NCI-H1436 treated with DMSO at 0.1 percent for 48 hours (cell line): ENCODE measurements around the gene TBL1Y.
"Not testable (repeated sequence)": the region's sequence is repeated elsewhere in the genome, so short reads cannot be mapped to it uniquely, and the experiment has no call there.

Source experiments
- DNase-seq: peaks from one replicate; lab custom pipeline; 2025; lab: John Stamatoyannopoulos, UW

The TBL1Y gene

DNA sequence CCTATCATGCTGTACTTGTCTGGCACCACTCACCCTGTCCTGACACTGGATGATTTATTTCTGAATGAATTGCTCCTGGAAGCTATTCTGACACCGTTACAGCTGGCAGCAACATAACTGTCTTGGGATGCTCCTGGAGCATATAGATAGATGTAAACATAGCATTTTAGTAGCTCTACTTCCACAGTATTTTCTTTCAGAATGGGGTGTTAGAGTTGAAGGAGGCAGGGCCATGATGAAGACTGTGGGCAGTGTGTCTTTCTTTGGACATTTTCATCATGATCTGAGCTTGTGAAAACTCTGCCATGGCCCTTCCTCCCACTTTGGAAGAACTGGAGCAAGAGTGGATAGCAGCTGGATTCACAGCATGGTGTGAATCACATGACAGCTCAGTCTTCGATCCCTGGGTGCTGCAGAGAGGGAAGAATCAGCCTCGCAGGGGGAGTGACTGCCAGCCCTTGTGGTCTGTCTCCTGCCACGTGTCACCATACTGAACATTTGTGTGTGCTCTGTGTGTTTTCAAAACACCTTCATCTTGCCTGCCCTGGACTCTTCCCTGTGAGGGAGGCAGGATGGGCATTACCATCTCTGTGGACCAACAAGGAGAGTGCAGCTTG is 61.9 kb downstream of the TBL1Y start:
- DNase-seq: no peak

DNA sequence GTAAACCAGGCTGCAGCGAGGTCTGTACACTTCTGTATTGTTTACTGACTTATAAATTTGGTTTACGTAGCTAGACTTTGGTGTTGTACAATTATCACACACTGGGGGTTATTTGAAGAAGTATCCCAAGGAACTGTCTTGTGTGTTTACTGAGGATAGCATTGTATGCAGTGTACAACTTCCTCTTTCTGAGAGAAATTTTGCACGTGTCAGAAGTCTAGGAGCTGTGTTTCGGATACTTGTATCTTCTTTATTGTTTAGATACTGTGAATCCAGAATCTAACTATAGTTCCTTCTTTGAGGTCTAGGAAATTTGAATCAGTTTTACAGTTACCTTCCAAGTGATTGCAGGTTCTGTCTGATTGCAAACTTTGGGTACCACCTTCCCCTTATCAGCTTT is 64.5 kb downstream of the TBL1Y start:
- DNase-seq: no peak

DNA sequence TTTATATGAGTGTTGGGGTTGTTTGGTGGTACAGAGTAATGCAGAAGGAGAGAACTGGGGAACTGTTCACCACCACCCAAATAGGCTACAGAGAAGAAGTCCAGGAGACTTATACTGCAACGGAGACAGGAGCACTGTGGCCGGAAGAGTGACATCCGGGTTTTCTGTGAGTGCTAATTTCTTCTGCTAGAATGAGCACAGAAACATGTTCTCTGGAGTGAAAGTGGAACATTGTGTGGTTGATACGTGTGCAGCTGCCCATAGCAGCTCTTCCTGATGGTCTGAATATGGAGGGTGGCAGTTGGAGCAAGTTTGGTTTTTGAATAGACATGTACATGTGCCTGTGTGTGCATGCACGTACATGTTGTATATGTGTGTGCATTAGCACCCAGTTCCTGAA is 67.3 kb downstream of the TBL1Y start:
- no peak for DNase-seq

- no peak for DNase-seq
These were observed 72.7 kb downstream of the TBL1Y start for GRCh38 chrY:6983221-6983620.

DNA sequence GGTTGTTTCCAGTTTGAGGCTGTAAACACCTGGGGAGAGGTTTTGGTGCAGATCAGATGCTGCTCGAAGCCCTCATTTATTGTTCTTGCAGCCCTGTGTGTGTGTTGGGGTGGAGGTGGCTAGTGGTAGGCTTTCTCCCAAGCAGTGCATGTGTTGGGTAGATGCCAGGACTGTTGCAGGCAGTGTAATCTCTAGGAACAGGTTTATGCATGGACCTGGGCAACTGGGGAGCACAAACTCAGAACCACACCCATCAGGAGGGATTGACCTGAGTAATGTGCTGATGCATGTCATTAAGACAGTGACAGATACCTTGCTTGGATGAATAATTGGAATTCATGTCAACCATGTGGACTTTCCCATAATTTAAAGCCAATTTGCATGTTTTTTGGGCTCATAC is 77.3 kb downstream of the TBL1Y start:
- DNase-seq: no peak

DNA sequence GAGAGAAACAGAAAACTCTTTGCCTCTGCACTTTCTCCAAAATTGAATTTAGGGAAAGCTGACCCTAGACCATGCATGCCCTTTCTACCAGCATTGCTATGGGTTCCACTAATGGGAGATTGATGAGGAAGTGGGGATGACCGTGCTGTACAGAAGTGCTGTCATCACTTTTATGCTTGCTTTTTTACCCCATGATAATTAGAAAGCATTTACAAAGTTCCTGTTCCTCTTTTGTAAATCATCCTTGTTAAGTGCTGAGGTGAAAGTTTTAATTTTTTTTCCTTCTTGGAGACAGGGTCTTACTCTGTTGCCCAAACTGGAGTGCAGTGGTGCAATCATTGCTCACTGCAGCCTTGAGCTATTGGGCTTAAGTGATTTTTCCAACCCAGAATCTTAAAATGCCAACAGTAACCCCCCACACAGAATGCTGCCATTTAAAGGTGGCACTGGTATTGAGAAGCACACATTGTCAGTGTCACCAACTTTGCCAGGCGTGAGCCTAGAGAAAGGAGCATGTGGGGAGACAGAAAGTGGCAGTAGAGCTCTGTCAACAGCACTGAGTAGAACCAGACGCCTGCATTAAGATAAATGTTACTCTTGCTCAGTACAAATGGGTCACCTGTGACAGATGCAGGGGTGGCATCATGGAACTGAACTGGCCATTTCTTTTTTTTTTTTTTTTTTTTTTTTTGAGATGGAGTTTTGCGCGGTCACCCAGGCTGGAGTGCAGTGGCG is 79.6 kb downstream of the TBL1Y start:
- no peak for DNase-seq

DNA sequence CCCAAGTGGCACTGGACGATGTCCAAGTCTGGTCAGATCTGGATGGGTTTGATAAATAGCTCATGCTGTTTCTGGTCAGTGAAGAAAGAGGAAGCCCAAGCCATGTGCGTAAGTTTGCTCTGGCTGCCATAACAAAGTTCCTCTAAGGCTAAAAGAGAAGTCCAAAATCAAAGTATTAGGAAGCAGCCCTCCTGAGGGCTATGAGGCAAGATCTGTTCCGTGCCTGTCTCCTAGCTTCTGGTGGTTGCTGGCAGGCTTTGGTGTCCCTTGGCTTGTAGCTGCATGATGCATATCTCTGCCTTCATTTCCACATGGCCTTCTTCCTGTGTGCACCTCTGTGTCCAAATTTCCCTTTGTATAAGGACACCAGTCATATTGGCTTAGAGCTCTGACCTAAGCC is 81.5 kb downstream of the TBL1Y start:
- no peak for DNase-seq

DNA sequence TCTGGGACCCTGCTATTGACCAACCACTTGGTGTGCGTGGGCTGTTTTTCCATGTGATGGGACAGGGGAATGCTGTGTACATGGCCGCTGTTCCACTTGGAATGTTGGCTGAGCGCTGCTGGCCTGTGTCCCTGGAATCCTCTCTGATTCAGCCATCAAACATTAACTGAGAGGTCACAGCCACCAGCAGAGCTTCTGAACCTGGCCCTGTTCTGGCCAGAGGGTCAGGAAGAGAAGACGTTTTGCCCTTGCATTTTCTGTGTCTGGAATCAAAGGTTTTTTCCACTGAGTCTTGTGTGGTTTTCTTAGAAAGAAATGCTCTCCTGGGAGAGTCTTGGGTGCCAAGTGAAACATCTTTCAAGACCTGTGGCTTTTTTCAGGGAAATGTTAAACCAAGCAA is 85.5 kb downstream of the TBL1Y start:
- no peak for DNase-seq

GRCh38 chrY:6997503-6998066 is 87.1 kb downstream of the TBL1Y start:
- no peak for DNase-seq

DNA sequence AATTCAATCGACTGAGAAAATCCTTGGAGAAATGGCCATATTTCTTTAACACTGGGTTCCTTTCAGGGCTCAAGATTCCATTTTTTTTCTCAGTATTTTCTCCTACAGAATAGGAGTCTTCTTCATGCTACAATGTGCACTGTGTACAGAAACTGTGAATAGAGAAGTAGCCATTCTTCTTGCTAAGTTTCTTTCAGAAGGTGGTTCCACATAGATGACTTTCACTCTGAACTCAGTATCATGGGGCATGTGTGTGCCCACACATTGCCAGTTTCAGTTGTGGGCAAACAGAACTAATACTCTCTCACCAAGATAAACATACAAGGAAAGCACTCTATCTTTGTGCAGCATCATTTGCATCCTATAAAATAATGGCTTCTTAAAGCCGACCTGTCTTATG is 89.4 kb downstream of the TBL1Y start:
- DNase-seq: no peak

DNA sequence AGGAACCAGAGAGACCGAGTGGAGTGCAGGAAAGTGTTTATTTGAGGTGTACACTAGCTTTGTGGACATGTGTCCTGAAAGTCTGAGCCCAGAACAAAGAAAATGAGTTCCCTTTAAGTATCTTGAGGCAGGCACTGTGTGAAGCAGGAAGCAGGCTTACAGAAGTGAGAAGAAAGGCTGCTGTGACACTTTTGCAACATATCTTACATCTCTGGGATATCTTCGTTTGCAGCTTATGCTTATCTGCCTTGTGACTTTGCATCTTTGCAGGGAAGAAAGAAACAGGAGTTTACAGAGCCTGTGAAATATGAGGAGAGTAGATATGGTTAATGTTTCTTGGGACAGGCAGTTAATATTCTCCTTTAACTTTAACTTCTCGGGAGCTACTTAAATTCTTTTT is 92.1 kb downstream of the TBL1Y start:
- DNase-seq: no peak

- no peak for DNase-seq
These were observed 97.4 kb downstream of the TBL1Y start for GRCh38 chrY:7007911-7008310.

- no peak for DNase-seq
These were observed 98.3 kb downstream of the TBL1Y start for GRCh38 chrY:7008578-7009355.

DNA sequence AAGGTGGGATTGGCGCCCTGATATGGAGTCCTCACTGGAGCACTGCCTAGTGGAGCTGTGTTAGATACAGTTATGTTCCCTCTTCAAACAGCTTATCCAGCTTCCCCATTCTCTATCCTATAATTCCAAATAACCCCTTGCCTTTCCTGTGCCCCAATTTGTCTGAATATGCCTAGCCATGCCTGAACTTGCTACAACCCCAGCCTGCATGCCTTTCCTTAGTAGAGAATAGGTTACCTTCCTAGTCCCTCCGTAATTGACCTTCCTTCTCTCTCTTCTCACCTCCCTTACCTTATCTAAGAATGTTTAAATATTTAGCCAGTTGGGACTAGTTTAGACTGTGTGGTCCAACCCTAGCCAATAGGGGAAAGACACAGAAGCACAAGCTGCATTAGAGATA is 102.6 kb downstream of the TBL1Y start:
- DNase-seq: no peak

GRCh38 chrY:7016521-7016920 is 106.0 kb downstream of the TBL1Y start:
- DNase-seq: no peak

- no peak for DNase-seq
These were observed 107.0 kb downstream of the TBL1Y start for GRCh38 chrY:7017244-7018080.

DNA sequence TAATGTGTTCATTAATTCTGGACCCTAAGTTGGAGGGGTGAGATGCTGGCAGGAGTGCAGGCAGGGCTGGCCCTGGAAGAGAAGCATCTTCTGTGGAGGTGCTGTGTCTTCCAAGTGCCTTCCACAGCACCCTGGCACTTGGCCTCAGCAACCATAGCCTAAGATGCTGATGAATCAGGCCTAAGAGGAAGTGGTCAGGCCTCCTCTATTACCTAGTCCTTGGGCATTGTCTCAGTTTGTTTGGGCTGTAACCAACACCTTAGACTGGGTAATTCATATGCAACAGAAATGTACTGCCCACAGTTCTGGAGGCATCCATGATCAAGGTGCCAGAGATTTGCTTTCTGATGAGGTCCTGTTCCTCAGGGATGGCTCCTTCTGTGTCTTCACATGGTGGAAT is 128.5 kb downstream of the TBL1Y start:
- no peak for DNase-seq

DNA sequence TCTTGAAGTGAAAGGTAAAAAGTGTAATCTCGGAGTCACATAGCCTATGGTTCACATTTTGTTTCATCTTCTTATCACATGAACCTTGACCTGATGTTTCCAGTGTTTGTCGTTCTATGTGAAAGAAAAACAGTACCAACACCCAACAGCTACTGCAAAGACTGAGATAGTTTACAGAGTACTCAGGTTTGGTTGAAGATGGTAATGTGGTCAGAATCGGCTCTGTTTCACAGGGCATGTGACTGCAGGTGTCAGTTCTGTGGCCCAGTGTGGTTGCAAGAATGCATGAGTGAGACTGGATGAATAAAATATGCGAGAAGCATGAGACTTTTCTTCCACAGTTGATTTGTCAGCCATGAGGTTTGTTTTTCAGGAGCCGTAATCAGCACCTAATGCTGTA is 130.2 kb downstream of the TBL1Y start:
- no peak for DNase-seq

DNA sequence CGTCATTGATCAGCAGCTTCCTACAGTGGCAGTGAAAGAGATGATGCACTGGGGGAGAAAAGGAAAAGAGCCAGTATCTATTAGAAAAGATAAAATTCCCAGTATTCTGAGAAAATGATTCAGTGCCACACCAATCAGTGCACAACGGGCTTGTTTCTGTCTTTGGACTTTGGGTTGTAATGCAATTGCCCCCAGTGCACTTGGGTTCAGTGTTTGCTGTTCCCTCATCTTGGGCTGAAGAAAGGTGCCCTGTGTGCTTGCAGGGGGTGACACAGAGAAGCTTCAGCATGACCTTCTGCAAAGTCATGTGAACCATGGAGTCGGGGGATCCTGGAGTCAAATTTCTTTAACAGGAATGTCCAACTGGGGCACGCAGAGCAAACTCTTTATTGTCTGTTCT is 131.5 kb downstream of the TBL1Y start:
- no peak for DNase-seq

DNA sequence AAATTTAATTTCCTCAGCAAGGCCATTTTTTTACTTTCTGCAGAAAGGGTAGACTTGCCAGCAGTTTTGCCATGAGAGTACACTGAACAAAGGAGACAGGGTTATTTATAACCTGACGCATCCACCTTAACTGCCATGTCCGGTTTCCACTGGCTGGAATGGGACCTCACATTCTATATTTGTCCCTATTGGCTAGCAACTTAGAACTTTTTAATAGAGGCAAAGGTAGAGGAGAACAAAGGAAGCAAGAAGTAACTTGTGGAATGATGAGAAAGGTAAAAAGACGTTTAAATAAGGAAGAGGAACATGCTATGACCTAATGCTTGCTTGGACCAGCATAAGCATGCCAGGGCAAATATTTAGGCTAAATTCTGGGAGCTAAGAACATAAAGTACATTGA is 142.0 kb downstream of the TBL1Y start:
- not testable (repeated sequence) for DNase-seq

GRCh38 chrY:7056886-7057285 is 146.4 kb downstream of the TBL1Y start:
- DNase-seq: no peak

DNA sequence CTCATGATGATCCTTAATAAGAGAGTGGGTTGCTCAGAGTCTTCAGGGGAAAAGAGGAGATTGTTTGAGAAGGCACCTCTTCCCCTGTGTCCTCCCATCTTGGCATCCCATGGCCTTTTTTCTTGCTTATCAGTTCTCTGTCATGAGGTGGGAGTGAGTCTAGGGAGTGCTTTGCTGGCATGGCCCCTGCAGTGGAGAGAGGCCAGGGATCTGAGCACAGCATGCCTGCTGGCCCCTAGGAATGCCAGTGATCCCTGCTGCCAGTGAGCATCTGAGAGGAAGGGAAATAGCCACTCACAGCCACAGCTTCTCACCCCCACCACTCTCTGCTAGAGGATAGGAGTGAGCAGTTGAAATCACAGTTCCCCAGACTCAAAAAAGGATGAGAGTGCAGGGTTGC is 168.2 kb downstream of the TBL1Y start:
- no peak for DNase-seq
